Measurements from ENCODE around the gene LDB3. TPM values are rescaled to one million over a fixed set of nuclear protein-coding genes. Genes with fewer than 3 reads are reported as not detected.

The LDB3 gene
- total and polyA plus RNA-seq, 4 donors: 11.0 to 132 (median 50.2) TPM

DNA sequence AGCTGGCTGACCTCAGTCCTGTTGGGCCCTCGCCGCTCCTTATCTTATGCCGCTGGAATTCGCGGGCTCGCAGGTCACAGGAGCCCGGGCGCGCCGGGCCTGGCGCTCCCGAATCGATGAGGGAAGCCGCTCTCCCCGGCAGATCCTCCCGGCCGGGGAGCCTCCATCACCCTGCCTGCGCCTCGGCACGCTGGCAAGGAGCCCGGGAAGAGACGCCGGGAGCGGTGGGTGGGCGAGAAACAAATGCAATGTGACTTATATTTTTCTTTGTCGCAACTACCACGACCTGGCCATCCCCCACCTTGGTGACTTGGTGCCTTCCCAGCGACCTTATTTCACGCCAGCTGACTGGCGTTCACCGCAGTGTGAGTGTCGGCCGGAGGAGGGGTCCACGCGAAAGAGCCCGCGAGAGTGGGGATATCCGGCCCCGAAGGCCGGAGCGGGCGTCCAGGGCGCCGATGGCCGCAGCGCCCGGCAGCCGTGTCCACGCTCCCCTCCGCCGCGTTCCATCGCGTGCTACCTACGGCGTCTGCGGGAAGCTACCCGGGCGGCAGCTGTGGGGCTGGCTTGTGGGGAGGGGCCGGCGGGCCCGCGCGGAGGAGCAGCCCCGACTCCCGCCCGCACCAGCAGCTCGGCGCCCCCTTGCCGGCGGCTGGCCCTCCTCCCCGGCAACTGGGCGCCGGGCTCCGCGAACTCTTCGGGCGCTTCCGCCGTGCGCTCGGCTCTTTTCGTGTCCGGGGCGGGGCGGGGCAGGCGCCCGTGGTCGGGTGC, 87.6 kb downstream of the LDB3 start:
- DNase-seq: peak; percentile 88 to 97
- WGBS, 2 donors: 0 to 1% methylated on average over 69 to 89 of the region's 89 CpGs
- intact Hi-C loops (cut with DNase I): loop anchor here in 1 of 2 donors (1.0 to 5.0 kb wide), 3 partner anchors 45 to 141 kb away; no protein-coding TSS in a partner anchor
- Histone ChIP-seq H3K9me3 (ENCODE audit: control insufficient read depth, low read length) (no peaks in the 10 kb centered on the region), H3K4me3 (ENCODE audit: low read length in 2 of 2) (peak overlapping the region; percentile 56), H3K4me1 (ENCODE audit: control insufficient read depth in 1 of 2, insufficient read depth in 2 of 2, low read length in 2 of 2) (peaks cover 3 to 5% of the 10 kb centered on the region in 2 donors), H3K36me3 (ENCODE audit: control insufficient read depth in 1 of 2, insufficient read depth in 2 of 2, low read length in 1 of 2) (no peaks in the 10 kb centered on the region), H3K27me3 (ENCODE audit: control insufficient read depth in 1 of 2, insufficient read depth in 2 of 2, low read length in 1 of 2) (no peaks in the 10 kb centered on the region), H3K27ac (ENCODE audit: low read depth in 1 of 2, low read length in 2 of 2) (peak overlapping the region; percentile 87)
- ATAC-seq (ENCODE audit: low FRiP score): peak; percentile 93

DNA sequence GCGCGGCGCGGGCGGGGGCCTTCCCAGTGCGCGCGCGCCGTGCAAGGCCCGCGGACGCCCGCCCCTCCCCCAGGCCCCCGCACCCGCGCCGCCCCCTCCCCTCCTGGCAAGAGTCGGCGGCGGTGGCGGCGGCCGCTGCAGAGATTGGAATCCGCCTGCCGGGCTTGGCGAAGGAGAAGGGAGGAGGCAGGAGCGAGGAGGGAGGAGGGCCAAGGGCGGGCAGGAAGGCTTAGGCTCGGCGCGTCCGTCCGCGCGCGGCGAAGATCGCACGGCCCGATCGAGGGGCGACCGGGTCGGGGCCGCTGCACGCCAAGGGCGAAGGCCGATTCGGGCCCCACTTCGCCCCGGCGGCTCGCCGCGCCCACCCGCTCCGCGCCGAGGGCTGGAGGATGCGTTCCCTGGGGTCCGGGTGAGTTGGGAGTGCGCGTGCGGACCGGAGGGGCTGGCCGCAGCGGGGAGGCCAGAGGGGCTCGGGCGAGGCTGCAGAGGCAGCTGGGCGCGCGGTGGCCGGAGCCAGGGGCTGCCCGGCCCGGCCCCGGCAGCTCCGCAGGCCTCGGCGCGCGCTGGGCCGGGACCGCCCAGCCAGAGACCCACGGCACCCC, 88.3 kb downstream of the LDB3 start, which contains the start of gene BMPR1A:
Gene BMPR1A (plus strand): TSS at position 109 of the 602 bp plus-strand sequence. CDS start 119,400 bp downstream, outside the sequence.
- peak within 1 kb of the TSS; percentile 95 to 100 for H3K4me3 ChIP-seq (ENCODE audit: low read length in 2 of 2)
- H3K9me3 ChIP-seq (ENCODE audit: control insufficient read depth, low read length): no peaks in the 10 kb centered on the region
- DNase-seq (peak in 1 of 2 donors; percentile 93), ATAC-seq (ENCODE audit: low FRiP score) (peak; percentile 15)
- peaks cover 3 to 9% of the 10 kb centered on the region in 2 donors for H3K4me1 ChIP-seq (ENCODE audit: control insufficient read depth in 1 of 2, insufficient read depth in 2 of 2, low read length in 2 of 2)
- H3K27me3 ChIP-seq (ENCODE audit: control insufficient read depth in 1 of 2, insufficient read depth in 2 of 2, low read length in 1 of 2): no peaks in the 10 kb centered on the region
- WGBS, 2 donors: 0 to 4% methylated on average over 18 to 85 of the region's 85 CpGs
- intact Hi-C loops (cut with DNase I): loop anchor here in 1 of 2 donors (1.0 to 5.0 kb wide), 3 partner anchors 45 to 141 kb away; no protein-coding TSS in a partner anchor
- H3K36me3 ChIP-seq (ENCODE audit: control insufficient read depth in 1 of 2, insufficient read depth in 2 of 2, low read length in 1 of 2): no peaks in the 10 kb centered on the region
- peak within 1 kb of the TSS; percentile 100 for H3K27ac ChIP-seq (ENCODE audit: low read depth in 1 of 2, low read length in 2 of 2)

DNA sequence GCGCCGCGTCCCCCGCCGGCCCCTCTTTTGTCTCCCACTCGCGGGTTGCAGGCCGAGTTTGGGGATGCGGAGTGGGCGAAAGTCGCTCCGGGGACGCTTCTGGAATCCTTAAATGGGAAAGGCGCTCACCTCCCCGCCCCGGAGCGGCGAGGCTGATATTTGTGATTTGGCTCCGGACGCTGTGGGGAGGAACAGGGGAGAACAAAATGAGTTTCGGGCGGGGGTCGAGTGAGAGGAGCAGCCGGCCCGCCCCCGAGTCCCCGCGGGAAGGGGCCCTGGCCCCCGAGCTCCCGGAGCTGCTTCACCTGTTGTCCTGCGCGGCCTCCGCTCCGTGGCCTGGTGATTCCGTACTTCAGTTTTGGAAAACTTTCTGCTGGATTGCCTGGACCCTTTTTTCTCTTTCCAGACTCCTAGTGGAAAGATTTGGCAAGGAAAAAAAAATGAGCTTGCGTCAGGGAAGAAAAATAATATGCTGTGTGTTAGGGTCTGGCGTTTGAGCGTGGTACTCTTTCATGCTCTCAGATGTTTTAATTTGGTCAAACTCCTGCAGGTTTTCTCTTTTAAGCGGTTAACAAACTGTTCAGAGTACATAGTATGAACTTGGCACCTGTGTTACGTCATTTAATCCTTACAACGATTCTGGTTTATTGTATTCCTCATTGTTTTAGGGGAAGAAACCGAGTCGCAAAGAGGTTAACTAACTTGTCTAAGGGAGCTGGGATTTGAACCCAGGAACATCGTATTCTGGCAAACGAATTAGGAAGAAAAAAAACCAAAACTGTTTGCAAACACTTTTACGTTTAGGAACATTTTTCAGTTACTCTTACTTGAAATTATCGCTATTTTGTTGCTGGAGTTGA, 89.0 kb downstream of the LDB3 start:
- 0 to 1% methylated on average over 47 of the region's 47 CpGs for WGBS, 2 donors
- peak overlapping the region; percentile 100 for H3K27ac ChIP-seq (ENCODE audit: low read depth in 1 of 2, low read length in 2 of 2)

DNA sequence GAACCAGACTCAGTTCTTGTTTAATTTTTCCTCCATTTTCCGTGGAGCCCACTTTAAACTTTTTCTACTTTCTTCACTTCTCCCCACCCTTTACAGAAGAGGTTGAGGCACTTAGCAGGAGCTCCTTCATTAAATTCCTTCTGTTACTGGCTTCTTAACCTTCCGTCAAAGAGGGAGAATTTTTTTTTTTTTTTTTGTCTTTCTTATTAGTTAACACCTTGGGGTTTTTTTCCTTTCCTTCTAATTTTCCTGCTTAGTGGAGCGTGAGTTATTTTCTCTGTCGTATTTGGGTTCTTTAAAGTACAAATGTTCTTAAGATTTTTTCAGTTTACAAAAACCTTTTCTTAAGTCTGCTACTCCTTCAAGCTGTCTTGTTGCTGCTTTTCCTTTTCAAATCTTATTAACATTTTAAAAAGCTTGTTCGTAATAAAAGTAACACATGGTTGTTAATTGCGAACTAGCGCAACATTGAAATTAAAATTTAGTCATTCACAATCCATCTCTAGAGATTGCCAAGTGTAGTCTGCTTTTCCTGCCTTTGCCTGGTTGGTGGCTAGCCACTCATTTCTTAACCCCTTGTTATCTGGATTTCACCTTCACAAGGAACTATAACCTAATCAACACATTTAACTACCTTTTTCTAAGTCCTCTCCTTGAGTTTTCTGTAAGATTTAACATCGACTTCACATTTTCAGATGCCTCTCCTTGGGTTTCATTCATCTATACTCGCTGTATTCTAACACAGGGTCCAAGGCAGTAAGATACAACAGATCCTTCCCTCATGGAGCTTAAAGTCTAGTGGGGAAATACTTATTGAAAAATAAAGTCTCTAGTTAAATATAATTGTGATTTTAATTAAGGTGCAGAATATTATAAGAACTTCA, 90.1 kb downstream of the LDB3 start:
- peak overlapping the region in 1 of 2 donors; percentile 100 for H3K27ac ChIP-seq (ENCODE audit: low read depth in 1 of 2, low read length in 2 of 2)
- intact Hi-C loops (cut with DNase I): loop anchor here in 1 of 2 donors (2.0 to 5.0 kb wide), 3 partner anchors 59 to 139 kb away; no protein-coding TSS in a partner anchor
- ATAC-seq (ENCODE audit: low FRiP score) (no peak), DNase-seq (no peak)
- no peaks in the 10 kb centered on the region for H3K36me3 ChIP-seq (ENCODE audit: control insufficient read depth in 1 of 2, insufficient read depth in 2 of 2, low read length in 1 of 2)
- WGBS, 2 donors: 9 to 11% methylated on average over 9 of the region's 9 CpGs
- H3K27me3 ChIP-seq (ENCODE audit: control insufficient read depth in 1 of 2, insufficient read depth in 2 of 2, low read length in 1 of 2): no peaks in the 10 kb centered on the region
- H3K4me3 ChIP-seq (ENCODE audit: low read length in 2 of 2): peak overlapping the region; percentile 95 to 100
- H3K4me1 ChIP-seq (ENCODE audit: control insufficient read depth in 1 of 2, insufficient read depth in 2 of 2, low read length in 2 of 2): peaks cover 3 to 9% of the 10 kb centered on the region in 2 donors
- no peaks in the 10 kb centered on the region for H3K9me3 ChIP-seq (ENCODE audit: control insufficient read depth, low read length)

More for the DNA sequence above, 89.0 kb downstream of the LDB3 start:
- ATAC-seq (ENCODE audit: low FRiP score): peak; percentile 4
- Histone ChIP-seq H3K4me3 (ENCODE audit: low read length in 2 of 2) (peak overlapping the region; percentile 95 to 100), H3K9me3 (ENCODE audit: control insufficient read depth, low read length) (no peaks in the 10 kb centered on the region), H3K27me3 (ENCODE audit: control insufficient read depth in 1 of 2, insufficient read depth in 2 of 2, low read length in 1 of 2) (no peaks in the 10 kb centered on the region), H3K4me1 (ENCODE audit: control insufficient read depth in 1 of 2, insufficient read depth in 2 of 2, low read length in 2 of 2) (peaks cover 3 to 9% of the 10 kb centered on the region in 2 donors), H3K36me3 (ENCODE audit: control insufficient read depth in 1 of 2, insufficient read depth in 2 of 2, low read length in 1 of 2) (no peaks in the 10 kb centered on the region)
- peak; percentile 61 to 84 for DNase-seq
- intact Hi-C loops (cut with DNase I): loop anchor here in 1 of 2 donors (5.0 kb wide), 2 partner anchors 60 to 140 kb away; no protein-coding TSS in a partner anchor

DNA sequence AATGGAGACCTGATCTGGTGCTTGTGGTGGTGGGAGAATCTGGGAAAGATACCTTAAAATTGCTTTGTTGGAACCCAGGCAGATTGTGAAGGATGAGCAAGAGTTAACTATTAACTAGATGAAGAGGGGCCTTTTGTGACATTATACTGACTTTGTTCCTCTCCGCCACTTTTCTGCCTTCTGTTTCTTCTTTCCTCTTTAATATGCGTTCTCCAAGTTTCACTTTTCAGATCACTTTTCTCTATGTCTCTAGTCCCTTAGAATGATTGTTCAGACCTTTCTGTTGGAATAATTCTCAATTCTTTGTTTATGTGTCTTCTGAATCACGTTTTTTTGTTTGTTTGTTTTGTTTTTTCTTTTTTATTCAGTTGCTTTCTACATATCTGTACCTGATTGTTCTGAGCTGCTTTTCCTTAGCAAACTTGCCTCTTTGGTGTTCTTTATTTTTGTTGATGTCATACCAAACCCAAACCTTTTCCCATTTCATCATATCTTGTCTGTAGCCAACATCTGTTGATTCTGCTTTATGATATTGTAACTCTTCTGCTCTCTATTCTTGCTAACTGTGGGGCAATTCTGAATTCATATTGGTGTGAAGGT, 90.9 kb downstream of the LDB3 start:
- intact Hi-C loops (cut with DNase I): loop anchor here in 1 of 2 donors (2.0 to 5.0 kb wide), 3 partner anchors 58 to 138 kb away; no protein-coding TSS in a partner anchor
- Histone ChIP-seq H3K27me3 (ENCODE audit: control insufficient read depth in 1 of 2, insufficient read depth in 2 of 2, low read length in 1 of 2) (no peaks in the 10 kb centered on the region), H3K27ac (ENCODE audit: low read depth in 1 of 2, low read length in 2 of 2) (peak overlapping the region in 1 of 2 donors; percentile 43), H3K36me3 (ENCODE audit: control insufficient read depth in 1 of 2, insufficient read depth in 2 of 2, low read length in 1 of 2) (no peaks in the 10 kb centered on the region), H3K4me1 (ENCODE audit: control insufficient read depth in 1 of 2, insufficient read depth in 2 of 2, low read length in 2 of 2) (peaks cover 3 to 9% of the 10 kb centered on the region in 2 donors), H3K9me3 (ENCODE audit: control insufficient read depth, low read length) (no peaks in the 10 kb centered on the region), H3K4me3 (ENCODE audit: low read length in 2 of 2) (peak overlapping the region; percentile 95 to 100)
- ATAC-seq (ENCODE audit: low FRiP score) (no peak), DNase-seq (no peak)
- WGBS, 2 donors: 14 to 23% methylated on average over 3 of the region's 3 CpGs

DNA sequence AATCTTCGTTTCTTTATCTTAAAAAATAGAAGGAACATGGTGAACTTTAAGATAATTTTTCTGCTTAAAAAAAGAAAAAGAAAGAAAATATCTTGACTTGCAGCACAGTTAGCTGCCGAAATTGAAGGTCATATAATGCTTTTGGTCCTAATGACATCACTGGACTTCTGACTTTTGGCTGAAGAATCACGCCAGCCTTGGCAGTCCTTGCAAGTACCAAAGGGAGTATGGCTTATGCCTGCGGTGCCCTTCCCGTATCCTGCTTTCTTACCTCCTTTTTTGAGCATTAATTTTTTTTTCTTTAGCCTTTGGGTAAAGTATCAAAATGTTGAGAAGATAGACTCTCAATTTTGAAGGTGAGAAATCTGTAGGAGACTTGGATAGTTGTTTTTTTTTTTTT, 95.1 kb downstream of the LDB3 start:
- peak; percentile 61 for ATAC-seq (ENCODE audit: low FRiP score)
- WGBS, 2 donors: 9% methylated on average over 5 of the region's 5 CpGs
- Histone ChIP-seq H3K4me3 (ENCODE audit: low read length in 2 of 2) (no peak overlapping the region), H3K9me3 (ENCODE audit: control insufficient read depth, low read length) (no peaks in the 10 kb centered on the region), H3K4me1 (ENCODE audit: control insufficient read depth in 1 of 2, insufficient read depth in 2 of 2, low read length in 2 of 2) (peaks cover 6 to 12% of the 10 kb centered on the region in 2 donors), H3K36me3 (ENCODE audit: control insufficient read depth in 1 of 2, insufficient read depth in 2 of 2, low read length in 1 of 2) (no peaks in the 10 kb centered on the region), H3K27me3 (ENCODE audit: control insufficient read depth in 1 of 2, insufficient read depth in 2 of 2, low read length in 1 of 2) (no peaks in the 10 kb centered on the region), H3K27ac (ENCODE audit: low read depth in 1 of 2, low read length in 2 of 2) (no peak overlapping the region)
- intact Hi-C loops (cut with DNase I): loop anchor here (5.0 kb wide), 2 partner anchors 34 to 36 kb away; no protein-coding TSS in a partner anchor
- DNase-seq: no peak

DNA sequence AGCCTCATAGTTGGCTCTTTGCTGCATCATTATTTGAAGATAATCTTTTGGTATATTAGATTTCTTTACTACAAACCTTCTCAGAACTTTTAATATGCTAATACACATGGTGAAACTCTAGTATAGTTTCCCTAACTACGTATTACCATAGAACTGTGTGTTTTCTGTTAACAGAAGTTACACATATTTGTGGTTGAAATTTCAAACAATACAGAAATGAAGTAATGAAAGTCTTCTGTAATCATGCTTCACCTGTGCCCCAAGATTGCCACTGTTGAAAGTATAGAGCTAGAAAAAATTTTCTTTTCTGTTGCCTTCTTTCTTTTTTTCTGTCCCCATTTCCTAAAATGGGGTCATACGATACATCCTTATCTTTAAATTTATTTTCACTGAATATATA, 97.2 kb downstream of the LDB3 start:
- Histone ChIP-seq H3K36me3 (ENCODE audit: control insufficient read depth in 1 of 2, insufficient read depth in 2 of 2, low read length in 1 of 2) (no peaks in the 10 kb centered on the region), H3K27ac (ENCODE audit: low read depth in 1 of 2, low read length in 2 of 2) (no peak overlapping the region), H3K4me3 (ENCODE audit: low read length in 2 of 2) (no peak overlapping the region), H3K27me3 (ENCODE audit: control insufficient read depth in 1 of 2, insufficient read depth in 2 of 2, low read length in 1 of 2) (no peaks in the 10 kb centered on the region), H3K4me1 (ENCODE audit: control insufficient read depth in 1 of 2, insufficient read depth in 2 of 2, low read length in 2 of 2) (peaks cover 3 to 10% of the 10 kb centered on the region in 2 donors), H3K9me3 (ENCODE audit: control insufficient read depth, low read length) (no peaks in the 10 kb centered on the region)
- DNase-seq (no peak), ATAC-seq (ENCODE audit: low FRiP score) (no peak)
- WGBS, 2 donors: 58 to 64% methylated on average over 2 of the region's 2 CpGs
- intact Hi-C loops (cut with DNase I): no loop called here

Measured in aorta (tissue), 5 donors.